GM06990 (cell line): ENCODE measurements around the gene LSP1.

ENCODE experiments used
- DNase-seq: peaks from one replicate; pipeline ENCODE4 v3.0.0-alpha.2; 2011; ENCODE audit not compliant: insufficient read length; ENCODE audit errors: extremely low read depth
- H3K27me3 ChIP-seq: replicated peaks from 2 replicates; pipeline ENCODE4 v1.6.0; 2011; ENCODE audit warnings: low read length; ENCODE audit not compliant: control insufficient read depth, insufficient read depth
- H3K36me3 ChIP-seq: 2 replicates; pipeline ENCODE4 v1.5.1; 2011; ENCODE audit warnings: low read length; ENCODE audit not compliant: control insufficient read depth, insufficient read depth
- H3K4me3 ChIP-seq: replicated peaks from 2 replicates; pipeline ENCODE4 v1.5.1; 2011; ENCODE audit warnings: low read depth, mild to moderate bottlenecking, control low read depth, low read length
- TF ChIP-seq, protein P1 (sequence below): IDR thresholded peaks from 2 replicates; pipeline ENCODE4 v1.5.1; 2011; ENCODE audit warnings: low read length, control low read depth, mild to moderate bottlenecking, inconsistent platforms; ENCODE audit not compliant: insufficient read depth, poor library complexity, severe bottlenecking

Gene LSP1

DNA sequence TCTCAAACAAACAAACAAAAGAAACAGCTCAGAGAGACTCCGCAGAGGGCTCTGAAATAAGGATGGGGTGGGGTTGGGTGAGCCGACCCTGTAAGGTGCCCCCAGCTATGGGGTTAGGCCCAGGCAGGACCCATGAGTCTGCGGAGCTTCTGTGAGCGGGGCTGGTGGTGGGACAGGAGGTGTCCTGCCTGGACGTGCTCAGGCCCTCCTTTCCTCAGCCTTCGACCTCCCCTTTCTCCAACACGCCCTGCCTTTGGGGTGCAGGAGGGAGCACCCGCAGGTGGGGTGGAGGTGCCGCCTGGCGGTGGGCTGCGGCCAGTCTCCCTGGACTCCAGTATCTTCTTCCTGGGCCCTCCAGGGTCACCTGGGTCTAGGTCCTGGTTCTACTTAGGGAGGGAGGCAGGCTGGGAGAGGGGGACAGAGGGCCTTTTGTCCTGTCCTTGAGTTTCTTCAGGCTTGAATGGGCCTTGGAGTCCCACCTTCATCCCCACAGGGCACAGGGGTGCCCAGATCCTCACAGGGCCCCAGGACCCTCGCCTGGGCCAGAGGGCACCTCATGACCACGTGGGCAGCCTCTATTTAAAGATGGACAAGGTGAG, 26.6 kb downstream of the LSP1 start:
- TF ChIP-seq, protein P1, sequence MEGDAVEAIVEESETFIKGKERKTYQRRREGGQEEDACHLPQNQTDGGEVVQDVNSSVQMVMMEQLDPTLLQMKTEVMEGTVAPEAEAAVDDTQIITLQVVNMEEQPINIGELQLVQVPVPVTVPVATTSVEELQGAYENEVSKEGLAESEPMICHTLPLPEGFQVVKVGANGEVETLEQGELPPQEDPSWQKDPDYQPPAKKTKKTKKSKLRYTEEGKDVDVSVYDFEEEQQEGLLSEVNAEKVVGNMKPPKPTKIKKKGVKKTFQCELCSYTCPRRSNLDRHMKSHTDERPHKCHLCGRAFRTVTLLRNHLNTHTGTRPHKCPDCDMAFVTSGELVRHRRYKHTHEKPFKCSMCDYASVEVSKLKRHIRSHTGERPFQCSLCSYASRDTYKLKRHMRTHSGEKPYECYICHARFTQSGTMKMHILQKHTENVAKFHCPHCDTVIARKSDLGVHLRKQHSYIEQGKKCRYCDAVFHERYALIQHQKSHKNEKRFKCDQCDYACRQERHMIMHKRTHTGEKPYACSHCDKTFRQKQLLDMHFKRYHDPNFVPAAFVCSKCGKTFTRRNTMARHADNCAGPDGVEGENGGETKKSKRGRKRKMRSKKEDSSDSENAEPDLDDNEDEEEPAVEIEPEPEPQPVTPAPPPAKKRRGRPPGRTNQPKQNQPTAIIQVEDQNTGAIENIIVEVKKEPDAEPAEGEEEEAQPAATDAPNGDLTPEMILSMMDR, result no peak
- Histone ChIP-seq H3K4me3 (no peak overlapping the region), H3K36me3 (peaks cover 33% of the 10 kb centered on the region), H3K27me3 (no peaks in the 10 kb centered on the region)
- DNase-seq, result no peak

DNA sequence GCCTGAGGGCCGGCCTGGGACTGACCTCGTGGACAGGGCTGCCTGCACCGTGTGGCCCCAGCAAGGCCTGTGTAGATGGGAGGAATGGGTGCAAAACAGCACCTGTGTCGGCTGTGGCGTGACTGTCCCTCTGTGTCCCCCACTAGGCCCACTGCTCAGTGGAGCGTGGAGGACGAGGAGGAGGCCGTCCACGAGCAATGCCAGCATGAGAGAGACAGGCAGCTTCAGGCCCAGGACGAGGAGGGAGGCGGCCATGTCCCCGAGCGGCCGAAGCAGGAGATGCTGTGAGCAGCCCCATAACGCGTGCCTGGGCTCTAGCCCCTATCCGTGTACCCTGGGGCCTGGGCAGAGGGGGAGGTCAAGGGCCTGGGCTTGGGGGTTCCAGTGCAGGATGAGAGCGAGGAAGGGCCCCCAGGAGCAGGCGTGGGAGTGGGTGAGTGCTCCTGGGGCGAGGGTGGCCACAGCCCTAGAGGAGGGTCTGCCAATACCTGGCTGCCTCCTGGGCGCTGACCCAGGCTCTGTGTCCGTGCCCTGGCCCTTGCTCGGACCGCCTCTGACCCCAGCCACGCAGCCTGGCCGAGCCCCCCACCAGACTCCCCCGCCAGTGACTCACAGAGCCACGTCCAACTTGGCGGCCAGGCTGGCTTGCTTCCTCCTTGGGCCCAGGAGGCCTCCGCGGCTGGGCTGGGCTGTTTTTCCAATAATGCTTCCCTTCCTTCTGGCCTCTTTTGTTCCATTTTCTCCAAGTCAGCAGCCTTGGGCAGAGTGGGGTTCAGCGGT, 27.2 kb downstream of the LSP1 start:
- DNase-seq, result no peak
- Histone ChIP-seq H3K27me3 (no peaks in the 10 kb centered on the region), H3K4me3 (no peak overlapping the region), H3K36me3 (peaks cover 37% of the 10 kb centered on the region)
- TF ChIP-seq, protein P1, result no peak

DNA sequence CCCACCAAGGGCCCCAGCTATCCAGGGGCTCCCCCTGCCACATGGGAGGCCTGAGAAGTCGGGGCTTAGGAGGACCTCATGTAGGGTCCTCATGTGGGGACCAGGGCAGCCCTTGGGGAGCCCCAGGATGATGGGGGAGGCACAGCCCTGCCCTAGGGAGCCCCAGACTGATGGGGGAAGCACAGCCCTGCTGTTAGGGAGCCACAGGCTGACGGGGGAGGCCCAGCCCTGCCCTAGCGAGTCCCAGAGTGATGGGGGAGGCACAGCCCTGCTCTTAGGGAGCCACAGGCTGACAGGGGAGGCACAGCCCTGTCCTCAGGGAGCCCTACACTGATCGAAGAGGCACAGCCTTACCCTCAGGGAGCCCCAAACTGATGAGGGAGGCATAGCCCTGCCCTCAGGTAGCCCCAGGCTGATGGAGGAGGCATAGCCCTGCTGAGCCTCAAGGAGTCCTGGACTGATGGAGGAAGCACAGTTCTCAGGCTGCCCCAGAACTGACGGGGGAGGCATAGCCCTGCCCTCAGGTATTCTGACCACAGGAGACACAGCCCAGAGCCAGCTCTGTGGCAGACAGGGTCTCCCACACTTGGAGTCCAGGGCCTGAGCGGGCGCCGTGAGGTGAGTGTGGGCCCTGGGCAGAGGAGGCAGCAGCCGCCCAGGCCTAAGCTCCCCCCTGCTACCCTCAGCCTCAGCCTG, 28.0 kb downstream of the LSP1 start:
- TF ChIP-seq, protein P1, result no peak

DNA sequence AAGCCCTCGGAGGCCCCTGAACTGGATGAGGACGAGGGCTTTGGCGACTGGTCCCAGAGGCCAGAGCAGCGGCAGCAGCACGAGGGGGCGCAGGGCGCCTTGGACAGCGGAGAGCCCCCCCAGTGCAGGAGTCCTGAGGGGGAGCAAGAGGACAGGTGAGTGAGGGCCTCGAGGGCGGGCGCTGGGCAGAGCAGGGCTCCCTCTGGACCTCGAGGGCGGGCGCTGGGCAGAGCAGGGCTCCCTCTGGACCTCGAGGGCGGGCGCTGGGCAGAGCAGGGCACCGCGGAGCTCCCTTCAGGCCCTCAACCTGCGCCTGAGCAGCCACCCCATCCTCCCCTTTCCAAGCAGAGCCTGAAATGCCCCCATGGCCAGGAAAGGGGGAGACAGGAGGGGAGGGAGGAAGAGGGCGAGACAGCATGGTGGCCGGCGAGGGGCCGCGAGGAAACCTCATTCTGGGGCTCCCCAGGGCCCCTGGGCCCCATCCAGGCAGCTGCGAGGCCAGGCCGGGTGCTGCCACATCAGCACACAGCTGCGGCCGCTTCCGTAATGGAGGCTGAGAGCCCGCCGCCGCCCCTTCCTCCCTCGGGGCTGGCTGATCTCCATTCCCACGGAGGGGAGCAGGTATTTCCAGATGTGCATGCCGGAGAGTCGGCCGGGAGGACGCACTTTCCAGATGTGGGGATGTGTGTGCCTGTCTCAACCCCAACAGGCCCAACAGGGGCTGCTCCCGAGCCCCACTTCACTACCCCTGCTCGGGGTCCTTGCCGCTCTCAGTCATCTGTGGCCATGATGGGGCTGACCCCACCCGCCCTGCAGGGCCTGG, 28.8 kb downstream of the LSP1 start:
- no peak for DNase-seq
- Histone ChIP-seq H3K4me3 (no peak overlapping the region), H3K27me3 (no peaks in the 10 kb centered on the region), H3K36me3 (peaks cover 41% of the 10 kb centered on the region)
- TF ChIP-seq, protein P1, result no peak

More for the DNA sequence above, 28.0 kb downstream of the LSP1 start:
- H3K27me3 ChIP-seq, result no peaks in the 10 kb centered on the region
- H3K4me3 ChIP-seq, result no peak overlapping the region
- DNase-seq, result no peak
- peaks cover 41% of the 10 kb centered on the region for H3K36me3 ChIP-seq
